Panc1 (cell line): ENCODE measurements around the gene TMPRSS3.

Experiments used
- POLR2AphosphoS5 ChIP-seq: IDR thresholded peaks from 2 replicates; pipeline ENCODE4 v1.6.1; 2012; ENCODE audit warnings: mild to moderate bottlenecking, low read depth, low read length, moderate library complexity
- SIN3A ChIP-seq: IDR thresholded peaks from 2 replicates; pipeline ENCODE4 v1.6.1; 2012; ENCODE audit warnings: low read depth, mild to moderate bottlenecking, low read length, moderate library complexity, borderline replicate concordance; ENCODE audit not compliant: insufficient read depth
- TCF7L2 ChIP-seq: IDR thresholded peaks from 2 replicates; pipeline ENCODE4 v1.6.1; 2011; ENCODE audit warnings: mild to moderate bottlenecking, low read depth, low read length, inconsistent platforms
- TF ChIP-seq, protein P1 (sequence below): fragments of 450-650 bp; IDR thresholded peaks from 2 replicates; pipeline ENCODE4 v1.5.1; 2017; ENCODE audit warnings: mild to moderate bottlenecking
- TF ChIP-seq, protein P2 (sequence below), 2 experiments: IDR thresholded peaks; 2 replicates each; pipeline ENCODE4 v1.6.1; 2011 to 2012; ENCODE audit warnings: low read depth in 2 of 2, control low read depth in 1 of 2, low read length in 1 of 2, mild to moderate bottlenecking in 1 of 2, moderate library complexity in 1 of 2; ENCODE audit not compliant: insufficient read depth in 1 of 2

DNA sequence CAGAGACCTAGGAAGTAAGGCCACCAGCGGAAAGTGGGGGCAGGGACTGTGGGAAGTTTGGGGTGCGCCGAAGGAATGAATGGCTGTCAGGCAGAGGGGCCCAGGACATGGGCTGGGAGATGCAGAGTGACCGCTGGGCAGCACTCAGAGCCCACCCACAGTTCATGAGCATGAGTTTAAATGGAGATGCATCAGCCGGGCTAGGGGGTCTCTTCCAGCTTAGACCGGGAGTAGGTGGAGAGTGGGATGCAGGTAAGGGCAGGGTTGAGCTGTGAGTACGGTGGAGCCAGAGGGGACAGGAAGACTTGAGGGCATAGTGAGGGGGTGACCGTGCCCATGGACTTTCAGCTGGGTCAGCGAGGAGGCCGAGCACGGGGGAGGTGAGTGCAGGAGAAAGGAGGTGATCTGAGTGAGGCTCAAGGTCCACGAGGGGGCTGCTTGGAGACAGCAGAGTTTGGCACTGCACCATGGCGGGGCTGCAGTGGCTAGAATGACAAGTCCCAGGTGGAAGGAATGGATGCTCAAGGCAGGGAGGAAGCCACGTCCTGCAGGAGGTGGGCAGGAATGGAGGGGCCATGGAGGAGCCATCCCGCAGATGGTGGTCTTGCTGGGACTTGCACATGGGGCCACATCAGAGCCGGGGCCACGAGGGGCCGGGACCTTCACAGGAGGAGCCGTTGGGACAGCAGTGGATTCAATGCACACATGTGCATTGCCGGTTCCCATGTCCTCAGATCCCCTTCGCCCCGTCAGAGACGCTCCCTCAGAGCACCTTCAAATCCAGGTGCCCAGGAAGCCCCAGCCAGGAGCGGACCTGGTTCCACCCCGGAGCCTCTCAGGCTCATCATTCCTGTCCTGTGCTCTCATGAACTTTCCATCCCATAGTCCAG lies 42.7 kb upstream of the TMPRSS3 start:
- TF ChIP-seq, protein P1, sequence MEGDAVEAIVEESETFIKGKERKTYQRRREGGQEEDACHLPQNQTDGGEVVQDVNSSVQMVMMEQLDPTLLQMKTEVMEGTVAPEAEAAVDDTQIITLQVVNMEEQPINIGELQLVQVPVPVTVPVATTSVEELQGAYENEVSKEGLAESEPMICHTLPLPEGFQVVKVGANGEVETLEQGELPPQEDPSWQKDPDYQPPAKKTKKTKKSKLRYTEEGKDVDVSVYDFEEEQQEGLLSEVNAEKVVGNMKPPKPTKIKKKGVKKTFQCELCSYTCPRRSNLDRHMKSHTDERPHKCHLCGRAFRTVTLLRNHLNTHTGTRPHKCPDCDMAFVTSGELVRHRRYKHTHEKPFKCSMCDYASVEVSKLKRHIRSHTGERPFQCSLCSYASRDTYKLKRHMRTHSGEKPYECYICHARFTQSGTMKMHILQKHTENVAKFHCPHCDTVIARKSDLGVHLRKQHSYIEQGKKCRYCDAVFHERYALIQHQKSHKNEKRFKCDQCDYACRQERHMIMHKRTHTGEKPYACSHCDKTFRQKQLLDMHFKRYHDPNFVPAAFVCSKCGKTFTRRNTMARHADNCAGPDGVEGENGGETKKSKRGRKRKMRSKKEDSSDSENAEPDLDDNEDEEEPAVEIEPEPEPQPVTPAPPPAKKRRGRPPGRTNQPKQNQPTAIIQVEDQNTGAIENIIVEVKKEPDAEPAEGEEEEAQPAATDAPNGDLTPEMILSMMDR, result no peak
- TF ChIP-seq TCF7L2 (no peak), POLR2AphosphoS5 (no peak), SIN3A (no peak)
- TF ChIP-seq, protein P2, sequence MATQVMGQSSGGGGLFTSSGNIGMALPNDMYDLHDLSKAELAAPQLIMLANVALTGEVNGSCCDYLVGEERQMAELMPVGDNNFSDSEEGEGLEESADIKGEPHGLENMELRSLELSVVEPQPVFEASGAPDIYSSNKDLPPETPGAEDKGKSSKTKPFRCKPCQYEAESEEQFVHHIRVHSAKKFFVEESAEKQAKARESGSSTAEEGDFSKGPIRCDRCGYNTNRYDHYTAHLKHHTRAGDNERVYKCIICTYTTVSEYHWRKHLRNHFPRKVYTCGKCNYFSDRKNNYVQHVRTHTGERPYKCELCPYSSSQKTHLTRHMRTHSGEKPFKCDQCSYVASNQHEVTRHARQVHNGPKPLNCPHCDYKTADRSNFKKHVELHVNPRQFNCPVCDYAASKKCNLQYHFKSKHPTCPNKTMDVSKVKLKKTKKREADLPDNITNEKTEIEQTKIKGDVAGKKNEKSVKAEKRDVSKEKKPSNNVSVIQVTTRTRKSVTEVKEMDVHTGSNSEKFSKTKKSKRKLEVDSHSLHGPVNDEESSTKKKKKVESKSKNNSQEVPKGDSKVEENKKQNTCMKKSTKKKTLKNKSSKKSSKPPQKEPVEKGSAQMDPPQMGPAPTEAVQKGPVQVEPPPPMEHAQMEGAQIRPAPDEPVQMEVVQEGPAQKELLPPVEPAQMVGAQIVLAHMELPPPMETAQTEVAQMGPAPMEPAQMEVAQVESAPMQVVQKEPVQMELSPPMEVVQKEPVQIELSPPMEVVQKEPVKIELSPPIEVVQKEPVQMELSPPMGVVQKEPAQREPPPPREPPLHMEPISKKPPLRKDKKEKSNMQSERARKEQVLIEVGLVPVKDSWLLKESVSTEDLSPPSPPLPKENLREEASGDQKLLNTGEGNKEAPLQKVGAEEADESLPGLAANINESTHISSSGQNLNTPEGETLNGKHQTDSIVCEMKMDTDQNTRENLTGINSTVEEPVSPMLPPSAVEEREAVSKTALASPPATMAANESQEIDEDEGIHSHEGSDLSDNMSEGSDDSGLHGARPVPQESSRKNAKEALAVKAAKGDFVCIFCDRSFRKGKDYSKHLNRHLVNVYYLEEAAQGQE (IDR thresholded peaks at IDR 0.05; ENCODE audit: insufficient read depth in 1 of 2, low read depth in 2 of 2, low read length in 1 of 2), result no peak
